OCI-LY7 (cell line): ENCODE data around the gene TTC34. TPM values are rescaled to one million over a fixed set of nuclear protein-coding genes. Genes with fewer than 3 reads are reported as not detected.
A peak's percentile ranks its signal among the peaks of the same experiment; 100 is the strongest.

Experiments
- BruUV-seq: library from RNA; stranded (reverse); fragments of 400-500 nt; replicated peaks from 2 replicates; lab custom pipeline; 2021; lab: Mats Ljungman, UMichigan
- CTCF ChIA-PET: fragments of 300-600 bp; sonication (Branson Sonifier 250); formaldehyde crosslinking; loops from one replicate; lab custom pipeline; 2022; ENCODE audit warnings: antibody characterized with exemption; ENCODE audit not compliant: unreplicated experiment; lab: Charles Lee
- POLR2A ChIA-PET: fragments of 300-600 bp; sonication (Branson Sonifier 250); formaldehyde crosslinking; loops from one replicate; lab custom pipeline; 2022; ENCODE audit warnings: antibody characterized with exemption; lab: Charles Lee
- DNase-seq: peaks from one replicate; pipeline ENCODE4 v3.0.0-alpha.2; 2015; ENCODE audit warnings: low spot score
- H2AFZ ChIP-seq: fragments of 200-600 bp; sonication (generic), shearing (Covaris generic); 2 replicates; pipeline ENCODE4 v1.6.1; 2014; ENCODE audit warnings: mild to moderate bottlenecking, antibody characterized with exemption, low read length, moderate library complexity
- H3K27ac ChIP-seq: fragments of 200-600 bp; sonication (generic); 2 replicates; pipeline ENCODE4 v1.5.1; 2014; ENCODE audit warnings: mixed run types, low read depth, mild to moderate bottlenecking, moderate library complexity, low read length, inconsistent platforms; ENCODE audit not compliant: poor library complexity, severe bottlenecking
- H3K36me3 ChIP-seq: fragments of 200-600 bp; sonication (generic); 2 replicates; pipeline ENCODE4 v1.6.1; 2014; ENCODE audit warnings: mild to moderate bottlenecking, antibody characterized with exemption, low read length, moderate library complexity, mixed read lengths; ENCODE audit not compliant: insufficient read depth
- H3K4me1 ChIP-seq: fragments of 200-600 bp; sonication (generic); 2 replicates; pipeline ENCODE4 v1.5.1; 2014; ENCODE audit warnings: mild to moderate bottlenecking, low read length; ENCODE audit not compliant: insufficient read depth, poor library complexity, severe bottlenecking
- H3K4me2 ChIP-seq: fragments of 200-600 bp; sonication (generic); 2 replicates; pipeline ENCODE4 v1.6.1; 2014; ENCODE audit warnings: mild to moderate bottlenecking, low read length
- H3K4me3 ChIP-seq: fragments of 200-600 bp; sonication (generic); 2 replicates; pipeline ENCODE4 v1.5.1; 2014; ENCODE audit warnings: mild to moderate bottlenecking, low read depth, low read length; ENCODE audit not compliant: poor library complexity, severe bottlenecking
- H3K79me2 ChIP-seq: fragments of 200-600 bp; sonication (generic); 2 replicates; pipeline ENCODE4 v1.6.1; 2016; ENCODE audit warnings: low read depth, mild to moderate bottlenecking, low read length, moderate library complexity, mixed read lengths; ENCODE audit not compliant: insufficient read depth
- H3K9me2 ChIP-seq: fragments of 200-600 bp; sonication (generic); 2 replicates; pipeline ENCODE4 v1.6.1; 2016; ENCODE audit warnings: mild to moderate bottlenecking, low read length, mixed read lengths; ENCODE audit not compliant: insufficient read depth
- H3K9me3 ChIP-seq: fragments of 200-600 bp; sonication (generic); 2 replicates; pipeline ENCODE4 v1.6.1; 2014; ENCODE audit warnings: mild to moderate bottlenecking, mixed run types, low read length, mixed read lengths
- H4K20me1 ChIP-seq: fragments of 200-600 bp; sonication (generic); 2 replicates; pipeline ENCODE4 v1.6.1; 2014; ENCODE audit warnings: mild to moderate bottlenecking, antibody characterized with exemption, low read length, moderate library complexity, mixed read lengths; ENCODE audit not compliant: insufficient read depth
- EZH2phosphoT487 ChIP-seq: fragments of 200-600 bp; sonication (generic); IDR thresholded peaks from 2 replicates; pipeline ENCODE4 v1.6.1; 2018; ENCODE audit warnings: low read depth, borderline replicate concordance, mild to moderate bottlenecking, mixed run types, antibody characterized with exemption, low read length, moderate library complexity, mixed read lengths
- intact Hi-C: fragments of 100-400 bp; cut with micrococcal nuclease; formaldehyde crosslinking; loops from one replicate; pipeline ENCODE4 v1.10.0; 2022; ENCODE audit not compliant: unreplicated experiment
- total RNA-seq, 2 experiments: library from RNA; depleted of rRNA in 1 of 2; stranded (reverse); fragments of >200 nt in 1 of 2; shearing (Covaris generic) in 1 of 2; gene quantifications; 2 replicates each; pipeline ENCODE4 v1.2.3, GENCODE V29; 2014 to 2022
- TF ChIP-seq, protein P1 (sequence below): fragments of 200-600 bp; sonication (generic); conservative IDR thresholded peaks from 2 replicates; pipeline ENCODE4 v1.5.1; 2014; ENCODE audit warnings: mild to moderate bottlenecking, antibody characterized with exemption, low read length, moderate library complexity, mixed read lengths

TTC34 gene
- total RNA-seq, 2 experiments from 2014 or later: 1.1 to 2.2 TPM

DNA sequence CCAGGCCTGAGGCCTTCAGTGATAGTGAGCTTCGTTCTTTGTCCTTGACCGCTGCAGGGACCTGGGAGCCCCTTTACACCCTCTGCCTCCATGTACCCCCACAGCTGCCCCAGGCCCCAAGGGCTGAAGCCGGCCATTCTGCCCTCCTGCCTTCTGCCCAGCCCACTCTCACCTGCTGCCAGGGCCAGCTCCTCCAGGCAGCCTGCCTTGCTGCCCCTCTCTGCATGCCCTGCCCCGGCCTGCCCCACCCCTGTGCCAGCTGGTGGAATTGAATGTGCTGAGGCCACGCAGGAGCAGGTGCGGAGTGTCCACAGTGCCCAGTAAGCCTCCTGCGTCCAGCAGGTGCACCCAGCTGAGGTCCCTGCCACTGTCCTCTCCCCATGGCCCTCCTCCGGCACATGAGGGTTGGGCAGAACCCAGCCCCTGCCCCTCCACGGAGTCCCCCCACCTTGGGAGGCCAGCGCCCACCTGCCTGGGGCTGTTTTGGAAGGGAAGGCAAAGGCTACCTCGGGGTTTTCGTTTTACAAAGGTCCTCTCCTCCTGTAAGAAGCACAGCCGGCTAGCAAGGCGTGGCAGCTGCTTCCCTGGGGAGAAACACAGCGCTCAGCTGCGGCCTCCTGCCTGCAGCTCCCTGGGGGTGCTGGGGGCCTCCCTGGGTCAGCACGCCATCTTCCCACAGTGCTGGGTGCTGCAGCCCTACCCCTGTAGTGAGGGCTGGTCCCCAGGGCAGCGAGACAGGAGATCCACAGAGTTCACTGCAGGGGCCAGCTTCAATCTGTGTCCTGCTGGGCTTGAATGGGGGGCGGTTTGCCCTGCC, 189.7 kb downstream of the TTC34 start:
- H2AFZ ChIP-seq: no peak overlapping the region
- BruUV-seq: no TSS peak
- H3K79me2 ChIP-seq: no peaks in the 10 kb centered on the region
- H3K36me3 ChIP-seq: no peaks in the 10 kb centered on the region
- H4K20me1 ChIP-seq: no peaks in the 10 kb centered on the region
- H3K9me3 ChIP-seq: no peaks in the 10 kb centered on the region
- POLR2A ChIA-PET: no interaction called here
- no peaks in the 10 kb centered on the region for H3K9me2 ChIP-seq
- no peaks in the 10 kb centered on the region for H3K4me1 ChIP-seq
- no peak overlapping the region for H3K4me3 ChIP-seq
- H3K4me2 ChIP-seq: no peak overlapping the region
- intact Hi-C loops: no loop called here
- no peak overlapping the region for H3K27ac ChIP-seq
- no peak for DNase-seq
- CTCF ChIA-PET: no interaction called here
- TF ChIP-seq, protein P1, sequence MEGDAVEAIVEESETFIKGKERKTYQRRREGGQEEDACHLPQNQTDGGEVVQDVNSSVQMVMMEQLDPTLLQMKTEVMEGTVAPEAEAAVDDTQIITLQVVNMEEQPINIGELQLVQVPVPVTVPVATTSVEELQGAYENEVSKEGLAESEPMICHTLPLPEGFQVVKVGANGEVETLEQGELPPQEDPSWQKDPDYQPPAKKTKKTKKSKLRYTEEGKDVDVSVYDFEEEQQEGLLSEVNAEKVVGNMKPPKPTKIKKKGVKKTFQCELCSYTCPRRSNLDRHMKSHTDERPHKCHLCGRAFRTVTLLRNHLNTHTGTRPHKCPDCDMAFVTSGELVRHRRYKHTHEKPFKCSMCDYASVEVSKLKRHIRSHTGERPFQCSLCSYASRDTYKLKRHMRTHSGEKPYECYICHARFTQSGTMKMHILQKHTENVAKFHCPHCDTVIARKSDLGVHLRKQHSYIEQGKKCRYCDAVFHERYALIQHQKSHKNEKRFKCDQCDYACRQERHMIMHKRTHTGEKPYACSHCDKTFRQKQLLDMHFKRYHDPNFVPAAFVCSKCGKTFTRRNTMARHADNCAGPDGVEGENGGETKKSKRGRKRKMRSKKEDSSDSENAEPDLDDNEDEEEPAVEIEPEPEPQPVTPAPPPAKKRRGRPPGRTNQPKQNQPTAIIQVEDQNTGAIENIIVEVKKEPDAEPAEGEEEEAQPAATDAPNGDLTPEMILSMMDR: no peak
- TF ChIP-seq EZH2phosphoT487: no peak

DNA sequence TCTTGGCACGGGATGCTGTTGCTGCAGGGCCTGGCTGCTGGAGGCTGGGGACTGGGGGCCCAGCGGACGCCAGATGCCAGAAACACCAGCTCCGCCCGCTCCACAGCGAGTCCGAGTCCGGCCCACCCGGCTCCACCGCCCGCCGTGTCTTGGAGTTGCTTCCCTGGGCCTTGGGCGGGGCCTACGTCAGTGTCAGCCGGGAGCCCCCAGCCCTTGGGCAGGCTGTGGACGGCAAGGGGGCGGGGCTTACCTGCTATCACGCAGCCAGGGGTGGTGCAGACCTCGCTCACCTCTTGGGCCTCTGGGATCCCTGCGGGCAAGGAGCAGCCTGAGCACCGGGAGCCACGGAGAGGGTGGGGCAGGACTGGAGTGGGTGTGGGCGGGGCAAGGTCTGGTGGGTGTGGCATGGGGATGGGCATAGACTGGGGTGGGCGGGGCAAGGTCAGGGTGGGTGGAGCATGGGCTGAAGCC, 190.4 kb downstream of the TTC34 start:
- CTCF ChIA-PET: no interaction called here
- BruUV-seq: no TSS peak
- Histone ChIP-seq H2AFZ (no peak overlapping the region), H3K9me3 (no peaks in the 10 kb centered on the region), H3K27ac (no peak overlapping the region), H3K4me2 (no peak overlapping the region), H3K4me1 (no peaks in the 10 kb centered on the region), H3K36me3 (no peaks in the 10 kb centered on the region), H4K20me1 (no peaks in the 10 kb centered on the region), H3K9me2 (no peaks in the 10 kb centered on the region), H3K79me2 (no peaks in the 10 kb centered on the region), H3K4me3 (no peak overlapping the region)
- intact Hi-C loops: no loop called here
- no peak for TF ChIP-seq EZH2phosphoT487
- TF ChIP-seq, protein P1: no peak
- POLR2A ChIA-PET: no interaction called here
- DNase-seq: peak; percentile 31
